Measurements from ENCODE around the gene GABBR2.

The GABBR2 gene

DNA sequence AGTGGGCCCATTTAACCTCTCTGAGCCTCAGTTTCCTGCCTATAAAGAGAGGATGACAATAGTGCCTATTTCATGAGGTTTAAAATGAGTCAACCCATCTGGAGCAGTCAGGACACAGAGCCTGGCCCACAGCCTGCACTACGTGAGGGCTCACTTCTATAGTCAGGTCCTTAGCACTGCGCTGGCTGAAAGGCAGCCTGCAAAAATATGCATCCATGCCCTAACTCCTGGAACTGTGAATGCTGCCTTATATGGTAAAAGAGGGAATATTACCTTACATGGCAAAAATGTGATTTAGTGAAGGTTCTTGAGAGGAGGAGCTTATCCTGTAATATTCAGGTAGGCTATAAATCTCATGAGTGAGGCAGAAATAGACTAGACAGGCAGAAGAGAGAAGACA, 98.5 kb downstream of the GABBR2 start:
- DNase-seq (ENCODE audit: low read depth in 2 of 2) = peak; percentile 30 to 71
- no peak overlapping the region for H3K4me3 ChIP-seq (replicated peaks in 1 of 2; ENCODE audit: low read depth in 2 of 2, low read length in 2 of 2)
- TF ChIP-seq CTCF (IDR thresholded peaks at IDR 0.05; ENCODE audit: low read depth, low read length) = no peak

GRCh38 chr9:98609646-98610045, 99.1 kb downstream of the GABBR2 start:
- no peak for TF ChIP-seq CTCF (IDR thresholded peaks at IDR 0.05; ENCODE audit: low read depth, low read length)
- no peak overlapping the region for H3K4me3 ChIP-seq (replicated peaks in 1 of 2; ENCODE audit: low read depth in 2 of 2, low read length in 2 of 2)
- DNase-seq (ENCODE audit: low read depth in 2 of 2) = no peak

GRCh38 chr9:98607787-98608186, 100.9 kb downstream of the GABBR2 start:
- no peak overlapping the region for H3K4me3 ChIP-seq (replicated peaks in 1 of 2; ENCODE audit: low read depth in 2 of 2, low read length in 2 of 2)
- TF ChIP-seq CTCF (IDR thresholded peaks at IDR 0.05; ENCODE audit: low read depth, low read length) = no peak
- DNase-seq (ENCODE audit: low read depth in 2 of 2) = peak; percentile 87 to 93

- peak; percentile 15 to 38 for DNase-seq (ENCODE audit: low read depth in 2 of 2)
- H3K4me3 ChIP-seq (replicated peaks in 1 of 2; ENCODE audit: low read depth in 2 of 2, low read length in 2 of 2) = no peak overlapping the region
- TF ChIP-seq CTCF (IDR thresholded peaks at IDR 0.05; ENCODE audit: low read depth, low read length) = no peak
Measured at GRCh38 chr9:98607152-98607551, 101.6 kb downstream of the GABBR2 start.

DNA sequence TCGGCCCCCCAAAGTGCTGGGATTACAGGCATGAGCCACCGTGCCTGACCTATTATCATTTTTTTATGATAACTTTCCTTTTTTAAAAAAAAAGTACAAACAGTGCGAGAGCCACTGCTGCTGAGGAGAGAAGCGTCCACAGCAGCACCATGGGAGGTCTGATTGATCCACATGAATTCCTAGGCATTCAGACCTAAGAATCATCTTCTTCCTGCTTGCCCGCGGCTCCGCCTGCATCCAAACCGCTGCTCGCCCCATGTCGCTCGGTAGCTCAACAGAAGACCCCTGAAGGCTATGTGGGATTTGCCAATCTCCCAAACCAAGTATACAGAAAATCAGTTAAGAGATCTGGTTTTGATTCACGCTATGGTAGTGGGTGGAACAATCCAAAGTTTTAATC, 102.0 kb downstream of the GABBR2 start:
- no peak overlapping the region for H3K4me3 ChIP-seq (replicated peaks in 1 of 2; ENCODE audit: low read depth in 2 of 2, low read length in 2 of 2)
- no peak for TF ChIP-seq CTCF (IDR thresholded peaks at IDR 0.05; ENCODE audit: low read depth, low read length)
- no peak for DNase-seq (ENCODE audit: low read depth in 2 of 2)

- TF ChIP-seq CTCF (IDR thresholded peaks at IDR 0.05; ENCODE audit: low read depth, low read length) = no peak
- no peak overlapping the region for H3K4me3 ChIP-seq (replicated peaks in 1 of 2; ENCODE audit: low read depth in 2 of 2, low read length in 2 of 2)
- no peak for DNase-seq (ENCODE audit: low read depth in 2 of 2)
Measured at GRCh38 chr9:98605116-98605515, 103.6 kb downstream of the GABBR2 start.

DNA sequence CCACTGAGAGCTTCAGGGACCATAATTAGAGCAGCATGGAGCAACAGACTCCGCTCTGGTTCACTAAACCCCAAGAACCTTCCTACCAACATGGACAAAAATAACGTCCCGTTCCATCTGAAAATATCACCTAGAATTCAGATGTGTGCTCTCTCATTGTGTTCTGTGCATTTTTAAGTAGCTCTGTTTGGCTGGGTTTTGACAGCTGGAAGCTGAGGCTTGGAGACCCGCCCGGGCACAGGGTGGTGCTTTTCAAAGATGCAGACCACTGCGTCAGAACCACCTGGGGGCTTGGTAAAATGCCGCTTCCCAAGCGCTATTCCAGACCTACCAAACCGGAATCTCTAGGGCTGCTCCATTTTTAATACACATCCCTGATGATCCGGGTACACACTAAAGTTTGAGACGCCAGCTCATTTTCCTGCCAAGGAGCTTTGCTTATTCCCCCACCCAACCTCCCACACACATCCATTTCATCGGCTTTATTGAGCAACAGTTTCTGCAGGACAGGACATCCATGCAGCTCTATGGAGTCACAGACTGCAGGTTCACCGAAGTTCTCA, 104.8 kb downstream of the GABBR2 start:
- peak; percentile 74 to 81 for DNase-seq (ENCODE audit: low read depth in 2 of 2)
- TF ChIP-seq CTCF (IDR thresholded peaks at IDR 0.05; ENCODE audit: low read depth, low read length) = no peak
- no peak overlapping the region for H3K4me3 ChIP-seq (replicated peaks in 1 of 2; ENCODE audit: low read depth in 2 of 2, low read length in 2 of 2)
